IMR-90 (cell line): ENCODE data around the gene NUCB1. TPM values are rescaled to one million over a fixed set of nuclear protein-coding genes. Genes with fewer than 3 reads are reported as not detected.

Experiments
- ATAC-seq: fragments of 200-7000 bp; cut with Tn5 transposase; 2 replicates; pipeline ENCODE4 v1.9.1; 2020; ENCODE audit warnings: low read depth, mild to moderate bottlenecking, moderate library complexity
- BruUV-seq: library from RNA; stranded (reverse); fragments of 400-500 nt; replicated peaks from 2 replicates; lab custom pipeline; 2021; lab: Mats Ljungman, UMichigan
- CTCF ChIA-PET: fragments of 300-600 bp; formaldehyde crosslinking; extraction: SDS; loops from one replicate; lab custom pipeline; 2021; ENCODE audit warnings: antibody characterized with exemption; lab: Yijun Ruan, JAX
- POLR2A ChIA-PET: fragments of 300-600 bp; sonication (Branson Sonifier 250); formaldehyde crosslinking; loops from one replicate; lab custom pipeline; 2022; ENCODE audit warnings: antibody characterized with exemption; ENCODE audit not compliant: unreplicated experiment; lab: Charles Lee
- DNase-seq: peaks from one replicate; pipeline ENCODE4 v3.0.0; 2013
- H2AFZ ChIP-seq: replicated peaks from 2 replicates; pipeline ENCODE3; 2013; ENCODE audit warnings: low read length, mild to moderate bottlenecking; ENCODE audit not compliant: poor library complexity
- H2AK5ac ChIP-seq: 2 replicates; pipeline ENCODE4 v1.6.1; 2013; ENCODE audit warnings: low read depth, low read length, inconsistent platforms
- H2AK9ac ChIP-seq: replicated peaks from 2 replicates; pipeline ENCODE3; 2013; ENCODE audit warnings: mild to moderate bottlenecking, low read depth, low read length, moderate library complexity; ENCODE audit not compliant: poor library complexity
- H2BK120ac ChIP-seq: 2 replicates; pipeline ENCODE4 v1.6.1; 2013; ENCODE audit warnings: low read depth, low read length, inconsistent platforms
- H2BK15ac ChIP-seq: 3 replicates; pipeline ENCODE4 v1.6.1; 2013; ENCODE audit warnings: low read depth, low read length, inconsistent platforms
- H2BK20ac ChIP-seq: 2 replicates; pipeline ENCODE4 v1.6.1; 2013; ENCODE audit warnings: low read depth, mild to moderate bottlenecking, inconsistent platforms, low read length, moderate library complexity
- H2BK5ac ChIP-seq: 2 replicates; pipeline ENCODE4 v1.6.1; 2013; ENCODE audit warnings: mild to moderate bottlenecking, low read depth, low read length, inconsistent platforms; ENCODE audit not compliant: poor library complexity, severe bottlenecking
- H3K14ac ChIP-seq: replicated peaks from 2 replicates; pipeline ENCODE4 v1.6.1; 2013; ENCODE audit warnings: low read depth, low read length, inconsistent platforms
- H3K18ac ChIP-seq: 2 replicates; pipeline ENCODE4 v1.6.1; 2013; ENCODE audit warnings: low read depth, low read length, control low read depth
- H3K23ac ChIP-seq: 2 replicates; pipeline ENCODE4 v1.6.1; 2013; ENCODE audit warnings: low read depth, low read length, inconsistent platforms
- H3K27ac ChIP-seq: 2 replicates; pipeline ENCODE4 v1.5.1; 2013; ENCODE audit warnings: mild to moderate bottlenecking, control low read depth, low read length; ENCODE audit not compliant: insufficient read depth
- H3K27me3 ChIP-seq: 2 replicates; pipeline ENCODE4 v1.6.1; 2013; ENCODE audit warnings: low read length; ENCODE audit not compliant: control insufficient read depth, insufficient read depth
- H3K36me3 ChIP-seq: 2 replicates; pipeline ENCODE4 v1.6.1; 2013; ENCODE audit warnings: low read length, mixed read lengths; ENCODE audit not compliant: control insufficient read depth, insufficient read depth
- H3K4ac ChIP-seq: 2 replicates; pipeline ENCODE4 v1.6.1; 2013; ENCODE audit warnings: low read depth, low read length, inconsistent platforms
- H3K4me1 ChIP-seq: 2 replicates; pipeline ENCODE4 v1.6.1; 2013; ENCODE audit warnings: low read length, mixed read lengths; ENCODE audit not compliant: control insufficient read depth, insufficient read depth
- H3K4me2 ChIP-seq: 2 replicates; pipeline ENCODE4 v1.6.1; 2013; ENCODE audit warnings: low read depth, mild to moderate bottlenecking, control low read depth, low read length, moderate library complexity
- H3K4me3 ChIP-seq: 2 replicates; pipeline ENCODE4 v1.5.1; 2013; ENCODE audit warnings: low read depth, mild to moderate bottlenecking, control low read depth, low read length, moderate library complexity; ENCODE audit not compliant: insufficient read depth
- H3K56ac ChIP-seq: 2 replicates; pipeline ENCODE4 v1.6.1; 2013; ENCODE audit warnings: low read length, inconsistent platforms; ENCODE audit not compliant: insufficient read depth; ENCODE audit errors: extremely low read depth
- H3K79me1 ChIP-seq, 2 experiments: 2 replicates each; pipeline ENCODE4 v1.6.1; 2013; ENCODE audit warnings: low read length in 2 of 2, inconsistent platforms in 1 of 2, low read depth in 1 of 2
- H3K9ac ChIP-seq: 2 replicates; pipeline ENCODE4 v1.6.1; 2013; ENCODE audit warnings: low read depth, low read length, control low read depth
- H3K9me1 ChIP-seq: 2 replicates; pipeline ENCODE4 v1.6.1; 2013; ENCODE audit warnings: low read length, inconsistent platforms; ENCODE audit not compliant: insufficient read depth
- H3K9me3 ChIP-seq: 2 replicates; pipeline ENCODE4 v1.6.1; 2013; ENCODE audit warnings: low read length; ENCODE audit not compliant: control insufficient read depth, insufficient read depth
- H4K20me1 ChIP-seq: 2 replicates; pipeline ENCODE4 v1.6.1; 2013; ENCODE audit warnings: low read length, inconsistent platforms; ENCODE audit not compliant: insufficient read depth
- H4K5ac ChIP-seq: 2 replicates; pipeline ENCODE4 v1.6.1; 2013; ENCODE audit warnings: mild to moderate bottlenecking, low read depth, low read length, control low read depth
- H4K8ac ChIP-seq, 2 experiments: 2 replicates each; pipeline ENCODE4 v1.6.1; 2013; ENCODE audit warnings: low read depth in 2 of 2, low read length in 2 of 2, control low read depth in 1 of 2, inconsistent platforms in 1 of 2
- H4K91ac ChIP-seq: 2 replicates; pipeline ENCODE4 v1.6.1; 2013; ENCODE audit warnings: low read depth, low read length, inconsistent platforms; ENCODE audit not compliant: insufficient read depth
- MXI1 ChIP-seq: IDR thresholded peaks from 2 replicates; pipeline ENCODE4 v1.6.1; 2012; ENCODE audit warnings: low read depth, mild to moderate bottlenecking, low read length, moderate library complexity, borderline replicate concordance
- RFX5 ChIP-seq: IDR thresholded peaks from 2 replicates; pipeline ENCODE4 v1.8.0; 2012; ENCODE audit warnings: low read depth, mild to moderate bottlenecking, low read length, moderate library complexity
- WGBS, 2 experiments: methylation state at CpG; one replicate each; pipeline versions ENCODE4 v1.1.5 to v1.1.7; 2013; ENCODE audit warnings: missing lambda C conversion rate in 2 of 2; ENCODE audit not compliant: insufficient read length in 1 of 2; ENCODE audit errors: extremely low coverage in 2 of 2; 5-methylcytosine and 5-hydroxymethylcytosine counted together
- dilution Hi-C: fragments of 300-500 bp; cut with HindIII; formaldehyde crosslinking; loops from one replicate; pipeline ENCODE4 v1.14.3; 2018; ENCODE audit warnings: low sequenced_read_pairs; ENCODE audit not compliant: unreplicated experiment
- in situ Hi-C: fragments of 300-500 bp; cut with MboI; formaldehyde crosslinking; loops from 3 replicates; pipeline ENCODE4 v1.14.3; 2019; ENCODE audit warnings: low sequenced_read_pairs, inconsistent platforms, mixed read lengths
- intact Hi-C: fragments of 100-400 bp; cut with micrococcal nuclease; formaldehyde crosslinking; loops from 2 replicates; pipeline ENCODE4 v1.10.0; 2022
- polyA plus RNA-seq, 3 experiments: library from polyadenylated mRNA; depleted of rRNA; stranded (reverse); fragments of >200 nt; gene quantifications; 2 replicates each; pipeline ENCODE4 v1.2.3, GENCODE V29; 2012; ENCODE audit warnings: low replicate concordance in 1 of 3
- total RNA-seq: library from RNA; depleted of rRNA; stranded (reverse); fragments of >200 nt; gene quantifications from 2 replicates; pipeline ENCODE4 v1.2.3, GENCODE V29; 2012

The NUCB1 gene
- total and polyA plus RNA-seq, 2 of the 4 experiments (the other 2 are of a cell fraction) = 37.3 to 253 TPM

- no peak for TF ChIP-seq MXI1
These were observed 50.9 kb downstream of the NUCB1 start (continued) for GRCh38 chr19:48950830-48951519.

GRCh38 chr19:48953141-48953540 lies 53.0 kb downstream of the NUCB1 start:
- Histone ChIP-seq H2BK15ac (no peak overlapping the region), H3K56ac (no peak overlapping the region), H3K9me1 (peaks cover 15% of the 10 kb centered on the region), H3K27me3 (no peaks in the 10 kb centered on the region), H2AK9ac (no peak overlapping the region), H4K8ac (no peak overlapping the region), H4K5ac (no peak overlapping the region), H2BK120ac (no peak overlapping the region), H2AK5ac (no peak overlapping the region), H2BK20ac (no peak overlapping the region), H3K14ac (no peak overlapping the region), H4K91ac (no peak overlapping the region), H3K4me2 (no peak overlapping the region), H4K20me1 (0 out of 2 replicates have a peak, but pooled peaks cover 2% of the 10 kb centered on the region), H3K27ac (no peak overlapping the region), H3K4me1 (peaks cover 8% of the 10 kb centered on the region), H3K23ac (no peak overlapping the region), H3K4me3 (no peak overlapping the region), H3K4ac (no peak overlapping the region), H3K9me3 (no peaks in the 10 kb centered on the region), H2AFZ (no peak overlapping the region), H2BK5ac (no peak overlapping the region), H3K18ac (no peak overlapping the region), H3K36me3 (peaks cover 10% of the 10 kb centered on the region), H3K9ac (no peak overlapping the region), H3K79me1 (peaks cover 19 to 32% of the 10 kb centered on the region in 2 experiments)
- WGBS, 2 experiments = no CpG with 5 or more reads among the region's 4 CpGs
- in situ Hi-C loops = no loop called here
- ATAC-seq = no peak
- dilution Hi-C loops = no loop called here
- DNase-seq = no peak
- intact Hi-C loops = no loop called here
- no TSS peak for BruUV-seq
- POLR2A ChIA-PET = no interaction called here
- no peak for TF ChIP-seq RFX5
- TF ChIP-seq MXI1 = no peak
- CTCF ChIA-PET = no interaction called here
